Head of caudate nucleus (tissue), 42 donors: Measurements from ENCODE around the gene ATP5F1A.
"Not testable (repeated sequence)": the region's sequence is repeated elsewhere in the genome, so short reads cannot be mapped to it uniquely, and the experiment has no call there.

Experiments
- DNase-seq, 42 donors: peaks; one replicate each; pipeline versions ENCODE4 v3.0.0 to v3.0.0-alpha.2; 2020 to 2021; ENCODE audit warnings: mixed read lengths in 7 of 42
- intact Hi-C: fragments of 100-400 bp; cut with DNase I; formaldehyde crosslinking; loops from one replicate; pipeline ENCODE4 v1.15.0; 2022

ATP5F1A gene

GRCh38 chr18:46097801-46098615 is at the start of gene ATP5F1A:
ATP5F1A (minus strand) TSS chr18:46098296; CDS start chr18:46098231, 65 bp downstream.
- intact Hi-C loops: no loop called here
- DNase-seq: peak; percentile 86 to 97 (median 94)

DNA sequence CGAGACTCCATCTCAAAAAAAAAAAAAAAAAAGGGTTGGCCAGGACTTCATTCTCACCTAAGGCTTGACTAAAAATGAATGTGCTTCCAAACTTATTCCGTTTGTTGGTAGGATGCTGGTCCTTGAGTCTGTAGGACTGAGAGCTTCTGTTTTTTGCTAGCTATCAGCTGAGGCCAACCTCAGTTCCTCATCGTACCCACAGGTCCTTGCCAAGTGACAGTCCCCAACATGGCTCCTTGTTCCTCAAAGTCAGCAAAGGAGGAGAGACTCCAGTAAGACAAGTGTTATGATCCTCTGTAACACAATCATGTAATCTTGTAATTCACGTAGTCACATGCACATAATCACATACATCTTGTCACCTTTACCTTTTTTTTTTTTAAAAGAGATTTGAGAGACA is 43.1 kb upstream of the ATP5F1A start:
- intact Hi-C loops: loop anchor here (10.0 kb wide), 1 partner anchor 524 kb away; no protein-coding TSS in a partner anchor

DNA sequence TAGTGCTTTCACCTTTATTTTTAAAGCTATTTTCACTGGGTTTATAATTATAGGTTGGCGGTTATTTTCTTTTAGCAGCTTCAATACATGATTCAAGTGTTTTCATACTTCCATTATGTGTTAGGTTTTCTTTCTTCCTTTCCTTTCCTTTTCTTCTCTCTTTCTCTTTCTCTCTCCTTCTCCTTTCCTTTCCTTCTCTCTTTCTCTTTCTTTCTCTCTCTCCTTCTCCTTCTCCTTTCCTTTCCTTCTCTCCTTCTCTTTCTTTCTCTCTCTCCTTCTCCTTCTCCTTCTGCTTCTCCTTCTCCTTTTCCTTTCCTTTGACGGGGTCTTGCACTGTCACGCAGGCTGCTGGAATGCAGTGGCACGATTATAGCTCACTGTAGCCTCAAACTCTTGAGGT is 42.1 kb upstream of the ATP5F1A start:
- DNase-seq: no peak
- intact Hi-C loops: loop anchor here (10.0 kb wide), 1 partner anchor 525 kb away; no protein-coding TSS in a partner anchor

More for the DNA sequence above, 43.1 kb upstream of the ATP5F1A start:
- DNase-seq: no peak

DNA sequence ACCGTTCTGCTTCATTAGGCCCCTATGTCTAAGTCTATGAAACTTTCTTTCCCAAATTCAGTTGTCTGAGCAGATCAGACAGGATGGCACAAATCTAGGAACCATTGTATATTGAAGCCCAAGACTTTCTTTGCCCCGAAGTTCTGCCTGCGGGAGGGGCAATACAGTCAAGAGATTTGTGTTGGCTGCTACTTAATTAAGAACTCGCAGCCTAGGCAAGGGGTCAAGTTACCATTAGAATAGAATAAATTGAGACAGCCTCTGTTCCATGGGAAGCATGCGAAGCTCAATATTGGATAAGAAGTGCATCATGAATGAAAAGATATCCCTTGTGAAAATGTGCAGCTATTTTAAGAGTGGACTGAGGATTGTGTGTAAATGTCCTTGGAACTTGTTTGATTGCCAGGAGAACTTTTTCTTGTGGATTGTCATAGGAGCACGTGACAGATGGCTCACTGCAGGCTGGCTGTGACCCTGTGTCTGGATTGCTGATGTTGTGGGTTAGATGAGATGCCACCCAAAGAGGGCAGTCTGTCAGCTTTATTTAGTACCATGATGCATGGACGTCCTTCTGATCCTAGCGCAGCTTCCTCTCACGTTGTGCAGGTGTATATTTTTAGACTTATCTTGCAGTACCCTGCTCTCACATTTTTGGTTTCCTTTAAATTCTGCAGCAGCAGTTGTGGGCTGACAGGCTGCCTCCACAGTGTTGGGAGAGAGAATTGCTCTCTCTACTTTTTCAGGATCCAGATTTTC is 37.0 kb upstream of the ATP5F1A start:
- intact Hi-C loops: no loop called here
- peak in 29 of 42 donors; percentile 2 to 77 (median 34) for DNase-seq

GRCh38 chr18:46133534-46133933 is 35.4 kb upstream of the ATP5F1A start:
- intact Hi-C loops: no loop called here
- DNase-seq: peak in 1 of 42 donors; percentile 23

DNA sequence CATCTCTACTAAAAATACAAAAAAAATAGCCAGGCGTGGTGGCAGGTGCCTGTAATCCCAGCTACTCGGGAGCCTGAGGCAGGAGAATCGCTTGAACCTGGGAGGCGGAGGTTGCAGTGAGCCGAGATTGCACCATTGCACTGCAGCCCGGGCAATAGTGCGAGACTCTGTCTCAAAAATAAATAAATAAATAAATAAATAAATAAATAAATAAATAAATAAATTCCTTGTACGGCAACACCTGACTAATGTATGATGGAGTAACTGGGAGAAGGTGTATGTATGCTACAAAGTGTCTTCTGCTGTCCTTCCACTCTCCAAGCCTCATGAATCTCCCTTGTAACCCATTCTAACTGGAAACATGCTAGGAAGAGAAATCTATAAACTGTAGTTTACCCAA is 32.5 kb upstream of the ATP5F1A start:
- intact Hi-C loops, DNase-seq: not testable (repeated sequence)

DNA sequence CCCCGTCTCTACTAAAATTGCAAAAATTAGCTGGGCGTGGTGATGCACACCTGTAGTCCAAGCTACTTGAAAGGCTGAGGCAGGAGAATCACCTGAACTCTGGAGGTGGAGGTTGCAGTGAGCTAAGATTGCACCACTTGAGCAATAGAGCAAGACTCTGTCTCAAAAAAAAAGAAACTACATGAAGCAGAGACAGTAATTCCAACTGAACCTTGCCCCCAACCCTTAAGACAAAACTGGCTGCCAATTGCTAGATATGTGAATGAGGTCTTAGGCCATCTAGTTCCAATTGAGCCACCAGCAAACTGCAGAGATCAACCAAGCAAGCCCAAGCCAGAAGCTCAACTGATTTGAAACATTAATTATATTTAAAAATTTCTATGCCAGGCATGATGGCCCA is 32.0 kb upstream of the ATP5F1A start:
- DNase-seq: peak in 1 of 42 donors; percentile 0
- intact Hi-C loops: no loop called here

DNA sequence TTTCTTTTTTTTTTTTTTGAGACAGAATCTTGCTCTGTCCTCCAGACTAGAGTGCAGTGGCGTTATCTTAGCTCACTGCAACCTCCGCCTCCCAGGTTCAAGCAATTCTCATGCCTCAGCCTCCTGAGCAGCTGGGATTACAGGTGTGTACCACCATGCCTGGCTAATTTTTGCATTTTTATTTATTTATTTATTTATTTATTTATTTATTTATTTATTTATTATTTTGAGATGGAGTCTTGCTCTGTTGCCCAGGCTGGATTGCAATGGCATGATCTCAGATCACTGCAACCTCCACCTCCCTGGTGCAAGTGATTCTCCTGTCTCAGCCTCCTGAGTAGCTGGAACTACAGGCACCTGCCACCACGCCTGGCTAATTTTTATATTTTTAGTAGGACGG is 28.5 kb upstream of the ATP5F1A start:
- intact Hi-C loops, DNase-seq: not testable (repeated sequence)

- no peak for DNase-seq
- intact Hi-C loops: no loop called here
These were observed 15.7 kb upstream of the ATP5F1A start for GRCh38 chr18:46113751-46114150.

DNA sequence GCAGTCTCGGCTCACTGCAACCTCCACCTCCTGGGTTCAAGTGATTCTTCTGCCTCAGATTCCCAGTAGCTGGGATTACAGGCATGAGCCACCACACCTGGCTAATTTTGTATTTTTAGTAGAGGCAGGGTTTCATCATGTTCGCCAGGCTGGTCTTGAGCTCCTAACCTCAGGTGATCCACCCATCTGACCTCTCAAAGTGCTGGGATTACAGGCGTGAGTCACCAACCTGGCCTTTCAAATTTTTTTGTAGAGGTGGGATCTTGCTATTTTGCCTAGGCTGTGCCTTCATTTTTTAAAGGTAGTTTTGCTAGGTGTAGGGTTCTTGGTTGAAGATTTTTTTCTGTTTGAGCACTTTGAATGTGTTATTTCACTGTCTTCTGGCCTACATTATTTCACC is 12.3 kb upstream of the ATP5F1A start:
- intact Hi-C loops: no loop called here
- DNase-seq: peak in 1 of 42 donors; percentile 32

DNA sequence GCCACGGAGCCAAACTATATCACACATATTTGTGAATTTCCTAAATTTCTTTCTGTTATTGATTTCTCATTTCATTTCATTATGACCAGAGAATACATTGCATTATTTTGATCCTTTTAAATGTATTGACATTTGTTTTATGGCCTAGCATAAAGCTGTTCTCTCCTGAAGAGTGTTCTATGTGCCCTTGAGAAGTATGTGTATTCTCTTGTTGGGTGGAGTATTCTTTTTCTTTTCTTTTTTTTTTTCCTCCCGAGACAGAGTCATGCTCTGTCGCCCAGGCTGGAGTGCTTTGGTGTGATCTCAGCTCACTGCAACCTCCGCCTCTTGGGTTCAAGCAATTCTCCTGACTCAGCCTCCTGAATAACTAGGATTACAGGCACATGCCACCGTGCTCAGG is 11.3 kb upstream of the ATP5F1A start:
- peak in 1 of 42 donors; percentile 21 for DNase-seq
- intact Hi-C loops: loop anchor here (10.0 kb wide), 1 partner anchor 65 kb away; a partner anchor contains a TSS

DNA sequence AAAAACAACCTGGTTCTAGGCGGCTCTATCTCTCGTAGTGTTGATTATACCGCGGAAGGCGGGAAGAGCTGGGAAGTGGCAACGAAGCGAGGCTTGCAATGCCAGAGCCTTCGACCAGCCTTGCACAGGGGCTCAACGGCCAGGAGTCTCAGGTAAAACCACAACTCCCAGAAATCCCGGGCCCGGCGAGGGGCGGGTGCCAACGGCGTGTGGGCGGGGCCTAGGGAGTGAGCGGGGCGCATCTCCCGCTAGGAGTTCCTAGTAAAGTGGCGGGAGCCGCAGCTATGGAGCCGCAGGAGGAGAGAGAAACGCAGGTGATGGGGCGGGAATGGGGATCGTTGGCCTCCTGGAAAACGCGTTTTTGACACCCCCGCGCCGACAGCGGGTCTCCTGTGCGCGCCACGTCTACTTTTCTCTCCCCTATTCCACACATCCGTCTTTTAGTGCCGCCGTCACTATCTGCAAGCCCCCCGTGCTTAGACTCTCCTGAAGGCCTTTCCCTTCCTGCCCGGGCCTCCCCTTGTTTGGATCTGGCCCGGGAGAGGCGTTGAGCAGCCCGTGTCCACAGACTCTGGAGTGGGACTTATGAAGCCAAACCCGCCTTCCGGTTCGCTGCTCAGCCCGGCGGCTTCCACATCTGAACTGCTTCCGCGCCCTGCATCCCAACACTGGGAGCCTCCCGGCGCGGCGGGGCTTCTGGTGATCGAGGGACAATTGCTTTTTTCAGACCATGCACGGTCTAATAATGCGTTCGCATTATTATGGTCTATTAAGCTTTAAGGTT is 6.2 kb upstream of the ATP5F1A start, which contains the start of gene HAUS1:
TSS of gene HAUS1 (plus strand) at position 258 of the 784 bp plus-strand sequence. CDS start at position 285, 27 bp downstream.
- DNase-seq: peak; percentile 90 to 98 (median 97)
- intact Hi-C loops: loop anchor here (10.0 kb wide), 1 partner anchor 70 kb away; a partner anchor contains a TSS

DNA sequence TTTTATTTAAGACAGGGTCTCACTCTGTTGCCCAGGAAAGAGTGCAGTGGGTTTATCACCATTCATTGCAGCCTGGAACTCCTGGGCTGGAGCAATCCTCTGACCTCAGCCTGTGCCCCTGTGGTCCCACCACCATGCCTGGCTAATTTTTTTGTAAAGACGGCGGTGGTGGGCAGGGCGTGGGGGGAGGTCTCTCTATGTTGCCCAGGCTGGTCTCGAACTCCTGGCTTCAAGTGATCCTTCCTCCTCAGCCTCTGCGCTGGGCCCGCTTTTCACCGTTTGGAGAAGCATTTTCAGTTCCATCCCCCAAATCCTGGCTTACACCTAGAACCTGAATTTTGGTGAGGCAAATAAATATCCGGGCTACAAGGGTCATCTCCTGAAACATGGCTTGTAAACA is 1.4 kb upstream of the ATP5F1A start:
- intact Hi-C loops: no loop called here
- no peak for DNase-seq

GRCh38 chr18:46098616-46098933 is 479 bp upstream of the ATP5F1A start:
- DNase-seq: peak in 1 of 42 donors; percentile 18
- intact Hi-C loops: no loop called here

DNA sequence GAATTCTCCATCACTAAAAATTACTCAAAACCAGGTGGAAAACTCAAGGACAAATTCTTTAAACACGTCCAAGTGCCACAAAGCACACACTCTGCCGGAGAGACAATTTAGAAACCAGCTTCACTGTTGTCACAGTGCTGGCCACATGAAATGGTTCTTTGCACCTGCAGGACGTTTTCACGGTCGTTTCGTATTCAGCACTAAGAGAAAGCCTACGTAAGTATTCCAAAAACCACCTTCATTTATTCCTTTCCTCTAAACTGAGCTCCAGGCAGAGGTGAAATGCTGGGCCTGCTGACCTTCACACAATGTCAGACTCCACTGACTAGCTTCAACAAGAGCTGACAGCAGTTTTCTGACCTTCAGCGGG is 680 bp downstream of the ATP5F1A start:
- intact Hi-C loops: no loop called here
- DNase-seq: peak in 1 of 42 donors; percentile 46

DNA sequence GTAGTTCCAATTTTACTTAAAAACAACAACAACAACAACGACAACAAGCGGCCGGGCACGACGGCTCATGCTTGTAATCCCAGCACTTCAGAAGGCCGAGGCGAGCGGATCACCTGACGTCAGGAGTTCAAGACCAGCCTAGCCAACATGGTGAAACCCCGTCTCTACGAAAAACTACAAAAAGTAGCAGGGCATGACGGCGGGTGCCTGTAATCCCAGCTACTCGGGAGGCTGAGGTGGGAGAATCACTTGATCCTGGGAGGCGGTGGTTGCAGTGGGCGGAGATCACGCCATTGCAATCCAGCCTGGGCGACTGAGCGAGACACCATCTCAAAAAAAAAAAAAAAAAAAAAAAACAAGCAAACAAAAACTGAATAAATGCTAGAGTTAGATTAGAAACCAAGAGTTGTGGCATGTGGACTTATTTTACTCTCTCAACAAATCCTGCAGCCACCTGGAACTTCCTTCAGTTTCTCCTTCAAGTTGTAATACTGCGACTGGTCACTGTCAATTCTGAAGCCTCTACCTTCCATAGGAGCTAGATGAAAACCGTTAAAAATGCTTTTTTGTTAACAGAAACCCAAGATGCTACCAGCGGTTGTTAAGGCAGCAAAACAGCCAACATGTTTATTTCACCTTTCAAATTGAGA is 1.3 kb downstream of the ATP5F1A start:
- DNase-seq: peak in 17 of 42 donors; percentile 16 to 61 (median 34)
- intact Hi-C loops: no loop called here

DNA sequence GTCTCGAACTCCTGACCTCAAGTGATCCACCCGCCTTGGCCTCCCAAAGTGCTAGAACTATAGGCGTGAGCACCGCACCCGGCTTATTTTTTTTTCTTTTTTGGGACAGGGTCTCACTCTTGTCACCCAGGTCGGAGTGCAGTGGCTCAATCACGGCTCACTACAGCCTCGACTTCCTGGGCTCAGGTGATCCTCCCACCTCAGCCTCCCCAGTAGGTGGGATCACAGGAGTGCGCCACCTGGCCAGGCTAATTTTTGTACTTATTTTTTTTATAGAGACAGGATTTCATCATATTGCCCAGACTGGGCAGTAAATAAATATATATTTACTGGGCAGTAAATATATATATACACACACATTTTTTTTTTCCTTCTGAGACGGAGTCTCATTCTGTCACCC is 2.6 kb downstream of the ATP5F1A start:
- intact Hi-C loops: no loop called here

DNA sequence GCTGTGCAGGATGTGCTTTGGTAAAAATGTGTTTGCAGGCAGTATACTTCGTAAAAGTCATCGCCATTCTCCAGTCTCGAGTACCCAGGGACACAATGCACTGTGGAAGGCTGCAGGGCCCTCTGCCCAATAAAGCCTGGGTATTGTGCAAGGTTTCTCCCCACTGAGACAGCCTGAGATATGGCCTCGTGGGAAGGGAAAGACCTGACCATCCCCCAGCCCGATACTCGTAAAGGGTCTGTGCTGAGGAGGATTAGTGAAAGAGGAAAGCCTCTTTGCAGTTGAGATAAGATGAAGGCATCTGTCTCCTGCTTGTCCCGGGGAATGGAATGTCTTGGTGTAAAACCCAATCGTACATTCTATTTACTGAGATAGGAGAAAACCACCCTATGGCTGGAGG is 9.6 kb downstream of the ATP5F1A start:
- DNase-seq: peak in 1 of 42 donors; percentile 8
- intact Hi-C loops: not testable (repeated sequence)

More for the DNA sequence above, 2.6 kb downstream of the ATP5F1A start:
- peak in 1 of 42 donors; percentile 33 for DNase-seq

- DNase-seq: peak in 1 of 42 donors; percentile 16
- intact Hi-C loops: no loop called here
These were observed 13.7 kb downstream of the ATP5F1A start for GRCh38 chr18:46084431-46084830.
